A549 treated with AZD2906 at 1 μM for 4 hours (cell line): ENCODE measurements around the gene TRIM66. TPM values are rescaled to one million over a fixed set of nuclear protein-coding genes. Genes with fewer than 3 reads are reported as not detected.

Experiments
- total RNA-seq: library from RNA; stranded (reverse); fragments of 200-300 nt; extraction: Qiagen RNA extraction; gene quantifications from 5 replicates; pipeline ENCODE4 v1.2.3, GENCODE V29; 2022

TRIM66 gene
- total RNA-seq: 1.6 to 2.3 TPM (median 2.1 TPM) in 5 replicates

GRCh38 chr11:8682303-8683114, at the start of gene TRIM66, which contains the start of gene RPL27A:
Gene TRIM66, minus strand, starts transcription at chr11:8682665. Its CDS starts 10,391 bp downstream, at chr11:8672274.
Gene RPL27A, plus strand, starts transcription at chr11:8682792. Its CDS starts 22 bp downstream, at chr11:8682814.

GRCh38 chr11:8593935-8594909, 88.2 kb downstream of the TRIM66 start, which contains the start of gene STK33:
Gene STK33, minus strand, starts transcription at chr11:8594228. Its CDS starts 119,323 bp downstream, at chr11:8474905.

Other genes starting within 250 kb of the TRIM66 start
- gene STK33, start 88.4 kb downstream of the TRIM66 start, total RNA-seq: 3.5 to 4.6 TPM (median 3.8 TPM) in 5 replicates
- gene RPL27A, start 127 bp upstream of the TRIM66 start, total RNA-seq: 2,344 to 2,684 TPM (median 2,574 TPM) in 5 replicates
- gene AKIP1, start 228.5 kb upstream of the TRIM66 start, total RNA-seq: 39.4 to 48.0 TPM (median 42.8 TPM) in 5 replicates